ENCODE data around the gene HPGD.
"Not testable (repeated sequence)": the region's sequence is repeated elsewhere in the genome, so short reads cannot be mapped to it uniquely, and the experiment has no call there.

The HPGD gene

GRCh38 chr4:174528226-174528625 lies 5.9 kb upstream of the HPGD start:
- no peak for DNase-seq (ENCODE audit: low read depth in 1 of 2, low spot score in 1 of 2)

- DNase-seq (ENCODE audit: low read depth in 1 of 2, low spot score in 1 of 2): no peak
These were observed 4.4 kb upstream of the HPGD start for GRCh38 chr4:174526731-174527130.

GRCh38 chr4:174524242-174524641 lies 2.0 kb upstream of the HPGD start:
- DNase-seq (ENCODE audit: low read depth in 1 of 2, low spot score in 1 of 2): no peak

- no peak for DNase-seq (ENCODE audit: low read depth in 1 of 2, low spot score in 1 of 2)
These were observed 871 bp upstream of the HPGD start for GRCh38 chr4:174523025-174523693.

GRCh38 chr4:174521800-174522182 lies 497 bp downstream of the HPGD start:
- DNase-seq (ENCODE audit: low read depth in 1 of 2, low spot score in 1 of 2): no peak

GRCh38 chr4:174520660-174521059 lies 1.6 kb downstream of the HPGD start:
- no peak for DNase-seq (ENCODE audit: low read depth in 1 of 2, low spot score in 1 of 2)

- no peak for DNase-seq (ENCODE audit: low read depth in 1 of 2, low spot score in 1 of 2)
These were observed 4.5 kb downstream of the HPGD start for GRCh38 chr4:174517502-174518445.

- DNase-seq (ENCODE audit: low read depth in 1 of 2, low spot score in 1 of 2): no peak
These were observed 5.5 kb downstream of the HPGD start for GRCh38 chr4:174516794-174517193.

GRCh38 chr4:174516345-174516744 lies 5.9 kb downstream of the HPGD start:
- DNase-seq (ENCODE audit: low read depth in 1 of 2, low spot score in 1 of 2): no peak

GRCh38 chr4:174512745-174513144 lies 9.5 kb downstream of the HPGD start:
- DNase-seq (ENCODE audit: low read depth in 1 of 2, low spot score in 1 of 2): no peak

- DNase-seq (ENCODE audit: low read depth in 1 of 2, low spot score in 1 of 2): no peak
These were observed 16.4 kb downstream of the HPGD start for GRCh38 chr4:174505892-174506291.

- no peak for DNase-seq (ENCODE audit: low read depth in 1 of 2, low spot score in 1 of 2)
These were observed 17.3 kb downstream of the HPGD start for GRCh38 chr4:174505007-174505406.

GRCh38 chr4:174503079-174503715 lies 19.1 kb downstream of the HPGD start:
- no peak for DNase-seq (ENCODE audit: low read depth in 1 of 2, low spot score in 1 of 2)

- DNase-seq (ENCODE audit: low read depth in 1 of 2, low spot score in 1 of 2): no peak
These were observed 25.5 kb downstream of the HPGD start for GRCh38 chr4:174496631-174497432.

- DNase-seq (ENCODE audit: low read depth in 1 of 2, low spot score in 1 of 2): no peak
These were observed 26.7 kb downstream of the HPGD start for GRCh38 chr4:174495626-174496025.

GRCh38 chr4:174494726-174495125 lies 27.6 kb downstream of the HPGD start:
- DNase-seq (ENCODE audit: low read depth in 1 of 2, low spot score in 1 of 2): no peak

- no peak for DNase-seq (ENCODE audit: low read depth in 1 of 2, low spot score in 1 of 2)
These were observed 28.1 kb downstream of the HPGD start for GRCh38 chr4:174494146-174494545.

GRCh38 chr4:174490451-174490961 lies 31.8 kb downstream of the HPGD start:
- DNase-seq (ENCODE audit: low read depth in 1 of 2, low spot score in 1 of 2): no peak

- not testable (repeated sequence) for DNase-seq (ENCODE audit: low read depth in 1 of 2, low spot score in 1 of 2)
These were observed 33.9 kb downstream of the HPGD start for GRCh38 chr4:174488368-174488767.

- DNase-seq (ENCODE audit: low read depth in 1 of 2, low spot score in 1 of 2): no peak
These were observed 37.3 kb downstream of the HPGD start for GRCh38 chr4:174485025-174485424.

GRCh38 chr4:174483792-174484191 lies 38.5 kb downstream of the HPGD start:
- DNase-seq (ENCODE audit: low read depth in 1 of 2, low spot score in 1 of 2): no peak

Measured in stimulated activated CD4-positive, alpha-beta T cell treated with anti-CD3 and anti-CD28 coated beads, Interleukin-15, amount 100 ng/mL, for 1 hour (primary cell).